SU-DHL-6 (cell line): ENCODE results near the gene PSMC3.

Experiments used
- CTCF ChIP-seq: fragments of 200-600 bp; sonication (generic); IDR thresholded peaks from one replicate; pipeline ENCODE4 v1.5.1; 2017; ENCODE audit warnings: antibody characterized with exemption, mild to moderate bottlenecking, low read length, moderate library complexity; ENCODE audit not compliant: insufficient read depth, poor library complexity, severe bottlenecking
- EZH2phosphoT487 ChIP-seq: fragments of 200-600 bp; sonication (generic), shearing (Covaris generic); conservative IDR thresholded peaks from 2 replicates; pipeline ENCODE4 v1.6.1; 2018; ENCODE audit warnings: mild to moderate bottlenecking, antibody characterized with exemption, low read length, moderate library complexity, mixed read lengths

- TF ChIP-seq CTCF (no peak), EZH2phosphoT487 (no peak)
Measured at GRCh38 chr11:47443817-47444216, 17.6 kb upstream of the PSMC3 start.
